Activated CD8-positive, alpha-beta memory T cell treated with anti-CD3 and anti-CD28 coated beads, Interleukin-2, amount 50 U/mL, for 24 hours (primary cell): ENCODE results near the gene TOP1.

Source experiments
- DNase-seq: peaks from one replicate; pipeline ENCODE4 v3.0.0-alpha.2; 2020; ENCODE audit errors: extremely low read depth

TOP1 gene

DNA sequence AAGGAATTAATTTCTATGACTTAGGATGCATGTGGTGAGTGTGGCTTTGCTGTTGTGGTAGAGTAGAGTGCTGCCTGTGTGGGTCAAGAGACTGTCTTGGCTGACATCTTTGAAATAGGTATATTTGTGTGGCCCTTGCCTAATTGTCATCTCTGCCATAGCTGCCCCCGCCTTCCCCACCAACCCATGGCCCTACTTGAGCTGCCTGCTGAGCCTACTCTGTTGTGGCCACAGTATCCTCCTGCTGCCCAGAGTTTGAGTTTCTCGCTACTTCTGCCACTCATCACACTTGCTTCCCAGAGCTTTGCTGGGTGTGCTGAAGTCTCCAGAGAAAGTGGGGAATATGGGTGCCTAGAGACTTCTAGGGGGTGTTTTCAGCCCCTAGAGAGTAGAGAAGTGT, 116.7 kb downstream of the TOP1 start:
- no peak for DNase-seq

GRCh38 chr20:41145821-41146620, 117.4 kb downstream of the TOP1 start:
- DNase-seq: no peak

DNA sequence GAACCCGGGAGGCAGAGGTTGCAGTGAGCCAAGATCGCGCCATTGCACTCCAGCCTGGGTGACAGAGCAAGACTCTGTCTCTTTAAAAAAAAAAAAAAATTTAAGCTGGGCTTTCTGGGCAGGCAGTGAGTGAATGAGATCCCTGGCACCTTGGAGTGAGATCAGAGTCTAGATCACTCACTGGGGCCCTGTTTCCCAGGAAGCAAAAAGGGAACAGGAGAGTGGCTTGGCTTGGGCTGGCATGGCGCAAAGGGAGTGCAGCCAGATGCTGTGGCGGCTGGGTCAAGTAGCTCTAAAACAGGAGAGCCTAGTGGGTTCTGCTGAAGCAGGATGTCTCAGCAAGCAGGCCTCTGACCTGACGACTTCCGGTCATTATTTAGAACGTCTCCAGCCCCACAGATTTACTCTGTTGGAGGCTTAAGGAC, 119.2 kb downstream of the TOP1 start:
- DNase-seq: no peak

GRCh38 chr20:41148942-41149341, 120.3 kb downstream of the TOP1 start:
- DNase-seq: no peak

DNA sequence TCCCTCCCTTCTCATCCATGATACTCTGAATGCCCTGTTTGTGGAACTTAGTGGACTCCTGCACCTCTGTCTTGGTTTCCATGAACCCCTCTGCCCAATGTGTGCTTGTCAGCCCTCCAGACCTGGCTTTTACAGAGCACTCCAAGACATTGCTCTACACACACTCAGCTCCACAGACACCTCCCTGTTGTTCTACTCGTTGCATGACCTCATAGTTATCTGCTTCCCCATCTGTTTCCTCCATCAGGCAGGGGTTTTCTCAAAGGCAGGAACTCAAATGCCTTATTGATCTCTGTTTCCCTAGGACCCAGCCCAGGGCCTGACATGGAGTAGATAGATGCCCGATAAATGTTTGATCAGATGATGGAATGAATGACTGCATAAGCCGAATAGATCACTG, 122.0 kb downstream of the TOP1 start:
- no peak for DNase-seq

DNA sequence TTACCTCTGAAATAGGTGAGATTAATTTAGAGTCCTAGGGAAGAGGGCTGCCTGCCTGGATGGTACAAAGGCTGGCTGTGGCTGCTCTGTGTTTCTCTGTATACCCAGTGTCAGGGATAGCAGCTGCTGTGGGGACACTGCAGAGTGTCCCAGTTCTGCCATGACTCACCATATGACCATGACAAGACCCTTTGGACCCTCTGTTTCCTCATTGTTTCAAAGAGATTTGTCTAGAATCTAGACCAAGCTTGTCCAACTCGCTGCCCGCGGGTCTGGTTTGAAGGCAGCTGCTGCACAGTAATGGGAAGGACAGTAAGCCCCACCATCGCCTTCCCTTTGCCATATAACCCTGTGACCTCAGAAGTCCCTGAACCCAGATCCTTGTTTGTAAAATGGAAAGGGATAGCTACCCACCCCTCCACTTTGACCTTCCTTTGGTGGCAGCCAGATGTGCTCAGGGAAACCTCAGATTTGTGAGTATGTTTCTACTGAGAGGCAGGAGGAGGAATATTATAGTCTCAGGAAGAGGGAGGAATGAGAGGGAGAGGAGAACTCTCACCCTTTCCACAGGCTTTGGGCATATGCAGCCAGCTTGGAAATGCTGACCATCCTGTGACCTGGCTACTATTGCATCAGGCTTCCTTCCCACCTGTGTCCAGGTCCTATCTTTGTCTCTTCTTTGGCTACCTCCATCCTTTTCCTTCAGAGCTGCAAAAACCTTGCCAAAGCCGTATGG, 122.7 kb downstream of the TOP1 start:
- DNase-seq: no peak

DNA sequence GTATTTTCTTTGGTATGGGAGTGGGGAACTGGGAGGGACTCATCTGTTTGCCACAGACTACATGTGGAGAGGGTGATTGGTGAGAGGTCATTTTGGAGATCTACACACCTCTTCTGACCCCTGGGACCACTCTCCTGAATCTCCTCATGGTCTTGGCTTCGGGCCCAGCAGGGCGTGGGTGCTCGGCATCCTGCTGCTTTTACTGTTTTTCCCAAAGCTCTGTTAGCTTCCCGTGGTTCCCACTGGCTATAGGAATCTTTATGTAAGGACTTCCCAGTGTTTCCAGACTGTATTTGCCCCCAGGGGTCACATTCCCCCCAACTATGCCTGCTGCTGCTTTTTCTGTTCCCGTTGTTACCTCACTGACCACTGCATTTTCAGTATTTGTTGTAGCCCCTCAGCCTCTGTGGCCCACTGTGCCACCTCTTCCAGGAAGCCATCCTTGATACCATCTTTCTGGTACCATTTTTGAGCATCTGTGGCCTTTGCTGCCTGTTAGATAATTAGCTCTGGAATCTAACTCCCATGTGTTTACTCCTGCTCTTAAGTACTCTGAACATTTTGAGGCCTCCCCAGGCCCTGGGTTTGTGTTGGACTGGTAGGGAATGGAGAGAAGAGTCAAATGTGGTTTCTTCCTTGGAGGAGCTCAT, 123.6 kb downstream of the TOP1 start:
- no peak for DNase-seq

DNA sequence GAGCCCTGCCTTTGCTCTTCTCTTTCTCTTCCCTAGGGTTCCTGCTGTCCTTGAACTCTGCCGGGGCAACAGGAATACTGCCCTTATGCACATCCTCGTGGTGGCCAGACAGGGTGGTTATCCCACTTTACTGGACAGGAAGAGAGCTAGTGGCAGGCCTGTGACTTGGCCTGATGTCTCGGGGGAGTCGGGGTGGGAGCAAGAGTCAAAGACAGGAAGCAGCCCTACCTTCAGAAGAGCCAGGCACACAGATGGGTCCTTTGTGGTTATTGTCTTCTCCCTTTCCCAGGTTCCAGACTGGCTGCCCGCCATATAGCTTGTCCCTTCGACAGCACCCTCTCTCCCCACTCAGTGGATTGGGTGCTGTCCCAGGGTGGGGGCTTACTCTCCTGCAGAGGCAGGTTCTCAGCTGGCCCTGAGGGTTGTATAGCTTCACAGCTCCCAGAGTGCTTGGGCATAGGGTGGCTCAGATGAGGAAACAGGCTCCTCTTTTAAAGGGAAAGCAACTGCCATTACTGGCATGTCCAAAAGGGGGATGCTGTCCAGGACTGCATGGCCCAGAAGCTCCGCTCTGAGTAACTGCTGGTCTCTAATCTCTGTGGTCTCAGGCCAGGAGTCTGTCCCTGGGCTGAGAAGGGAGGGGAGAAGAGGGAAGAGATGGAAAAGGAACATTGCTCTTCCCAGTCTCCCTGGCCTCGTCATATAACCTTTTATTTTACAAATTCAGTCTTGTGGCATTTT, 126.0 kb downstream of the TOP1 start:
- no peak for DNase-seq

DNA sequence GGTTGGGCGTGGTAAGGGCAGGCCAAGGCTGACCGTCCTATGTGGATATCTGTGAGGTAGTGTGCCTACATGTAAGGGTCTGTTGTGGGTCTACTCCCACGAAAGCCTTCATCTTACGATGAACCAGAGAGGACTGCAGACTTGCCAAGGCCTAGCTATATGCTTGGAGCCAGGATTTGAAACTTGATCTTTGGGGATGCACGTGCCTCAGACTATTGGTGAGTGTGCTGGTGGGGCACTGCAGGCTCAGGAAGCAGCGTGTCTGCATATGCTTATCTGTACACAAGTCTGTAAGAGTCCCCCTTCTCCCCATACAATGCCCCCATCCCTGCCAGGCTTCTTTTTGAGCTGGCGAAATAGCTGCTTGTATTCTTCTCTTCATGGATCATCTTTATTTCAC, 126.6 kb downstream of the TOP1 start:
- DNase-seq: no peak

DNA sequence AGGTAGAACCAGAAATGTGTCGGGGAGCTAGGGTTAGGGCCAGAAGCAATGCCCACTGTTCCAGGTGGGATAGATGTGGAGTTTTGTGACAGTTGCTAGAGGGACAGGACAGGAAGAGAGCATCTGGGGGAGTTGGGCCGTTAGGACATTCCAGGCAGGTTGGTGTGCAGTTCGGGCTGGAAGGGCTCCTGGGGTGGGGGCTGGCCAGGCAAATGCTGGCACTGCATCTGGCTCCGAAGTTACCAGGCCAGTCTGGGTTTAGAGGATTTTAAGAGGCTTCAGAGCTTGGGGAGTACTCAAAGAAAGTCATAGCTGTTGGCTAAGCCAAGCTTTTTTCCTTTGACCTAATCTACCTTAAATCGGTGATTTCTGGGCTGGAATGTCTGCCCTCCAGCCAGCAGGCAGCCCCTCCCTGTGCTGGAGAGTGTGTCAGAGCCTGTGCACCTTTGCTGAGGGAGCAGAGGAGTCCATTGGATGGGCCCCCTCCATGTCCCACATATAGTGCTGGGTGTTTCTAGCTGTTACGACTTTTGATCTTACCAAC, 129.5 kb downstream of the TOP1 start:
- DNase-seq: no peak

DNA sequence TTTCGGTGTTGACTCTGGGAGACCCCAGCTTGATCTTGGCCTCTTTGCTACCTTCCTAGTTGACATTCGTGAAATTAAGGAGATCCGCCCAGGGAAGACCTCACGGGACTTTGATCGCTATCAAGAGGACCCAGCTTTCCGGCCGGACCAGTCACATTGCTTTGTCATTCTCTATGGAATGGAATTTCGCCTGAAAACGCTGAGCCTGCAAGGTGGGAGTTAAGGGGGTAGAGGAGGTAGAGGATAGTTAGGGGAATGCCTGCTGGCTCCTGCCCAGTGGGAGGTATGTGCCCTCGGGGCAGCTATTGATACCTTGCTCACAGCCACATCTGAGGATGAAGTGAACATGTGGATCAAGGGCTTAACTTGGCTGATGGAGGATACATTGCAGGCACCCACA, 130.9 kb downstream of the TOP1 start:
- DNase-seq: no peak

- DNase-seq: no peak
Observed at GRCh38 chr20:41160686-41161085, 132.1 kb downstream of the TOP1 start.

DNA sequence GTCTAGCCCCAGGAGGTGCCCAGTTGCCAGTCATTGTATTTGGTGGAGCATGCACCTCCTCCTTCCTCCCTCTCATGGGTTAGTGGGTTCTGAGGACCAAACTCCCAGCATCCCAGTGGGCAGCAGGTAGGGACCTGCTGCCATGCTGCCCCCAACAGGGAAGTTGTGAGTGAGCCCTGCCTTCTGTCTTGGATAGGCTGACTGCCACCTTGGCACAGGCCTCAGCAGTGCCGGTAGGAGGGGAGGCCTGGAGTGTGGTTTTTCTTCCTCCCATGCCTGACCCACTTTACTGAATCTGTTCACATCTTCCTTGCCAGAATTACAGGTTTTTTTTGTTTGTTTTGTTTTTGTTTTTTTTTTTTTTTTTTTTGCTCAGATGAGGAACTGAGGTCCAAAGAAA, 133.3 kb downstream of the TOP1 start:
- no peak for DNase-seq

- no peak for DNase-seq
Observed at GRCh38 chr20:41162396-41162795, 133.8 kb downstream of the TOP1 start.

- no peak for DNase-seq
Observed at GRCh38 chr20:41163821-41164220, 135.2 kb downstream of the TOP1 start.

DNA sequence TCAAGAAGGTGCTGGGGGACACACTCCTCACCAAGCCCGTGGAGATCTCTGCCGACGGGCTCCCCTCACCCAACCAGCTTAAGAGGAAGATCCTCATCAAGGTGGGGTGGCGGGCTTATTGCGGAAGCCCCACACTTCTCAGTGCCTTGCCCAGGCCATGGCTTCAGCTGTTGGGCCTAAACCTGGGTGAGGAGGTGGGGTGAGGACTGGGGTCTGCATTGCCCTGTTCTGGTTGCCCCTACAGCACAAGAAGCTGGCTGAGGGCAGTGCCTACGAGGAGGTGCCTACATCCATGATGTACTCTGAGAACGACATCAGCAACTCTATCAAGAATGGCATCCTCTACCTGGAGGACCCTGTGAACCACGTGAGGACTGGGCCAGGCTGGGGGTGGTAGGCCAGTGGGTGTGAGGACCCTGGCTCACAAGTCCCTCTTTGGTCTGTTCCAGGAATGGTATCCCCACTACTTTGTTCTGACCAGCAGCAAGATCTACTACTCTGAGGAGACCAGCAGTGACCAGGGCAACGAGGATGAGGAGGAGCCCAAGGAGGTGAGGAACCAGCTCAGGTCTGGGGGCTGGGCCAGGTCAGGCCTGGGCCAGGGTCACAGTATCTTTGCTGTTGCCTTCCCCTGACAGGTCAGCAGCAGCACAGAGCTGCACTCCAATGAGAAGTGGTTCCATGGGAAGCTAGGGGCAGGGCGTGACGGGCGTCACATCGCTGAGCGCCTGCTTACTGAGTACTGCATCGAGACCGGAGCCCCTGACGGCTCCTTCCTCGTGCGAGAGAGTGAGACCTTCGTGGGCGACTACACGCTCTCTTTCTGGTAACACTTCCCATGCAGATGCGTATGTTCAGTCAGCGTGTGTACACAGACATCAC, 136.6 kb downstream of the TOP1 start:
- DNase-seq: no peak

- DNase-seq: no peak
Observed at GRCh38 chr20:41166201-41167117, 137.8 kb downstream of the TOP1 start.

- no peak for DNase-seq
Observed at GRCh38 chr20:41167118-41167470, 138.5 kb downstream of the TOP1 start.

DNA sequence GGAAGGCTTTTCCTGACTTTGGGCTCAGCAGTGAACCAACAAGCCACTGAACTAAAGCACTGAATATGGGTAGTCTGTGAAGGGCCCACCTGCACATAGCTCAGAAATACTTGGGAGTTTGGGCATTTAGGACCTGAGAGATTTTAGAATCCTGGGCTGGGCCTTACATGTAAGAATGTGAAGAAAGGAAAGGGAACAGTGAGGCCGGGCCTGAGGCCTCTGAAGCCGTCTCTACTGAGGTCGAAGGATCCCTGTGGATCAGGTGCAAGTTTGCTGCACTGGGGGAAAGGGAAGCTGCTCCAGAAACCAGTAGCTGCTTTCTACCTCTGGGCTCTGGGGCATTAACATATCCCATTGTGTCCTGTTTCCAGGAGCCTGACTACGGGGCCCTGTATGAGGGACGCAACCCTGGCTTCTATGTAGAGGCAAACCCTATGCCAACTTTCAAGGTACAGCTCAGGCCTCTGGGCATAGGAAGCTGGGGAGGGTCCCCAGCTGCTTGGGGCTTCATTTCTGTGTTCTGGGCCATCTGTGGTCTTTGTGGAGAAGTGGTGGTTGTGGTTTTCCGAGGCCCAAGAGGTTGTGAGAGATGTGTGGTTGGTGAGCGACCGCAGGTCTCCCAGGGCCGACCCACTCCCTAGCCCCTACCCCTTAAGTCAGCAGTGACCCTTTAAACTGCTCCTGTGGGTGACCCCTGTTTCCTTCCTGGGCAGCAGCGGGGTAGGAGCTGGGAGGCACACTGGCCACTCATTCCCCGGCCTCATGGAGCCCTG, 139.0 kb downstream of the TOP1 start:
- no peak for DNase-seq
